A549 (cell line): Measurements from ENCODE around the gene SPATA31E1. TPM values are rescaled to one million over a fixed set of nuclear protein-coding genes. Genes with fewer than 3 reads are reported as not detected.

Experiments
- ATAC-seq, 2 experiments: fragments of 200-7000 bp in 1 of 2; fragments of >200 bp in 1 of 2; cut with Nextera tagmentation in 1 of 2; cut with Tn5 transposase in 1 of 2; 3 replicates each; pipeline versions ENCODE4 v1.8.0 to v1.9.1; 2018 to 2020; ENCODE audit warnings: mild to moderate bottlenecking in 1 of 2, moderate library complexity in 1 of 2
- CTCF ChIA-PET: fragments of 300-600 bp; sonication (Branson Sonifier 250); formaldehyde crosslinking; extraction: SDS; loops from one replicate; lab custom pipeline; 2021; ENCODE audit warnings: antibody characterized with exemption, inconsistent platforms; lab: Yijun Ruan, JAX
- POLR2A ChIA-PET: fragments of 350-600 bp; formaldehyde crosslinking; extraction: SDS; loops from one replicate; lab custom pipeline; 2021; ENCODE audit warnings: antibody characterized with exemption, inconsistent platforms; lab: Yijun Ruan, JAX
- DNase-seq, 2 experiments: peaks; one replicate each; pipeline versions ENCODE4 v3.0.0 to v3.0.0-alpha.2; 2011 to 2016; ENCODE audit warnings: low read depth in 1 of 2, low spot score in 1 of 2
- FAIRE-seq: peaks from 2 replicates; lab custom pipeline; 2011; peaks lifted over from hg19 to GRCh38; lab: Jason Lieb, UNC
- H3K27ac ChIP-seq, 2 experiments: fragments of >200 bp; sonication (Bioruptor Twin); formaldehyde crosslinking; 3 replicates each; pipeline ENCODE4 v1.5.1; 2016 to 2017
- H3K4me1 ChIP-seq: fragments of >200 bp; sonication (Bioruptor Twin); formaldehyde crosslinking; 3 replicates; pipeline ENCODE4 v1.6.1; 2016
- H3K4me2 ChIP-seq: fragments of >200 bp; sonication (Bioruptor Twin); formaldehyde crosslinking; 3 replicates; pipeline ENCODE4 v1.6.1; 2016
- H3K4me3 ChIP-seq: fragments of >200 bp; sonication (Bioruptor Twin); formaldehyde crosslinking; 3 replicates; pipeline ENCODE4 v1.5.1; 2016
- H3K9me3 ChIP-seq: fragments of >200 bp; sonication (Bioruptor Twin); formaldehyde crosslinking; 3 replicates; pipeline ENCODE4 v1.6.1; 2016
- BCL3 ChIP-seq: fragments of >200 bp; sonication (Bioruptor Twin); formaldehyde crosslinking; IDR thresholded peaks from 3 replicates; pipeline ENCODE4 v1.6.1; 2016
- BHLHE40 ChIP-seq: IDR thresholded peaks from 2 replicates; pipeline ENCODE4 v1.6.1; 2012; ENCODE audit warnings: low read depth, low read length, inconsistent platforms
- CBX8 ChIP-seq: fragments of 200-600 bp; sonication (generic); IDR thresholded peaks from 2 replicates; pipeline ENCODE4 v1.6.1; 2016
- CEBPB ChIP-seq, 2 experiments: fragments of >200 bp in 1 of 2; sonication (Bioruptor Twin) in 1 of 2; formaldehyde crosslinking in 1 of 2; IDR thresholded peaks; 2 replicates each; pipeline ENCODE4 v1.6.1; 2012 to 2016
- CHD4 ChIP-seq: fragments of 200-600 bp; sonication (generic); IDR thresholded peaks from 2 replicates; pipeline ENCODE4 v1.6.1; 2016; ENCODE audit warnings: antibody characterized with exemption, mild to moderate bottlenecking, borderline replicate concordance
- FOSL2 ChIP-seq, 2 experiments: fragments of 450-650 bp in 1 of 2; fragments of >200 bp in 1 of 2; sonication (Bioruptor Twin) in 1 of 2; formaldehyde crosslinking; IDR thresholded peaks; 2 replicates each; pipeline versions ENCODE4 v1.5.0 to v1.6.1; 2016 to 2020; ENCODE audit warnings: mild to moderate bottlenecking in 1 of 2, moderate library complexity in 1 of 2
- HES2 ChIP-seq: fragments of >200 bp; sonication (Bioruptor Twin); formaldehyde crosslinking; IDR thresholded peaks from 2 replicates; pipeline ENCODE4 v1.6.1; 2016
- JUNB ChIP-seq: fragments of >200 bp; sonication (Bioruptor Twin); formaldehyde crosslinking; IDR thresholded peaks from 2 replicates; pipeline ENCODE4 v1.6.1; 2016
- KDM1A ChIP-seq: fragments of 200-600 bp; sonication (generic); IDR thresholded peaks from 2 replicates; pipeline ENCODE4 v1.6.1; 2016; ENCODE audit warnings: low read depth, mild to moderate bottlenecking
- MAFK ChIP-seq: fragments of 450-650 bp; IDR thresholded peaks from 2 replicates; pipeline ENCODE4 v1.6.1; 2014; ENCODE audit not compliant: partially characterized antibody
- NFE2L2 ChIP-seq: fragments of 150-350 bp; conservative IDR thresholded peaks from 2 replicates; pipeline ENCODE4 v1.6.1; 2014; ENCODE audit warnings: low read length
- POLR2AphosphoS2 ChIP-seq: conservative IDR thresholded peaks from 2 replicates; pipeline ENCODE4 v1.6.1; 2012; ENCODE audit warnings: low read length, improper control_type of control experiment, inconsistent platforms
- RFX5 ChIP-seq: fragments of 450-650 bp; IDR thresholded peaks from 2 replicates; pipeline ENCODE4 v1.7.1; 2014; ENCODE audit warnings: antibody characterized with exemption, mild to moderate bottlenecking, moderate library complexity
- ZNF302 ChIP-seq: fragments of 250-450 bp; sonication (Bioruptor Pico); IDR thresholded peaks from 2 replicates; pipeline ENCODE4 v1.9.0; 2021; ENCODE audit warnings: inconsistent platforms, mild to moderate bottlenecking, moderate library complexity
- WGBS: methylation state at CpG from one replicate; pipeline ENCODE4 v1.1.6; 2017; ENCODE audit errors: missing lambda C conversion rate; 5-methylcytosine and 5-hydroxymethylcytosine counted together
- polyA plus RNA-seq, 4 experiments: library from polyadenylated mRNA; depleted of rRNA in 3 of 4; stranded (reverse); fragments of >200 nt; fragmentation: RNase III in 1 of 4; extraction: RNeasy Plus Mini Kit Qiagen cat#74134 plus additional on column Dnase treatment in 1 of 4; gene quantifications; 2 replicates in 3 of 4; 3 replicates in 1 of 4; pipeline ENCODE4 v1.2.3, GENCODE V29; 2011 to 2017
- TF ChIP-seq, protein P1 (sequence below): fragments of 250-450 bp; sonication (Bioruptor Pico); IDR thresholded peaks from 2 replicates; pipeline ENCODE4 v1.5.0; 2020; ENCODE audit warnings: low read depth, mild to moderate bottlenecking, moderate library complexity
- TF ChIP-seq, protein P2 (sequence below): fragments of >200 bp; sonication (Bioruptor Twin); formaldehyde crosslinking; IDR thresholded peaks from 3 replicates; pipeline ENCODE4 v1.5.1; 2016
- TF ChIP-seq, protein P3 (sequence below): fragments of 250-450 bp; sonication (Bioruptor Pico); IDR thresholded peaks from 2 replicates; pipeline ENCODE4 v1.5.0; 2021; ENCODE audit warnings: mild to moderate bottlenecking, moderate library complexity, borderline replicate concordance
- TF ChIP-seq, protein P4 (sequence below): fragments of 200-600 bp; sonication (generic); IDR thresholded peaks from 2 replicates; pipeline ENCODE4 v1.6.1; 2016; ENCODE audit warnings: antibody characterized with exemption, mild to moderate bottlenecking, moderate library complexity
- TF ChIP-seq, protein P5 (sequence below): IDR thresholded peaks from 2 replicates; pipeline ENCODE4 v1.6.1; 2012

Gene SPATA31E1
- polyA plus RNA-seq, 2 of the 4 experiments (the other 2 are of a cell fraction), result not detected

GRCh38 chr9:87878989-87879511, 3.6 kb upstream of the SPATA31E1 start:
- H3K27ac ChIP-seq, result peak overlapping the region; percentile 84 to 89
- CTCF ChIA-PET, result interaction anchor here (1.1 kb wide), 1 partner anchor 18 kb away, joined by 3 read pairs; no protein-coding TSS in a partner anchor
- peak; percentile 33 to 66 for DNase-seq

DNA sequence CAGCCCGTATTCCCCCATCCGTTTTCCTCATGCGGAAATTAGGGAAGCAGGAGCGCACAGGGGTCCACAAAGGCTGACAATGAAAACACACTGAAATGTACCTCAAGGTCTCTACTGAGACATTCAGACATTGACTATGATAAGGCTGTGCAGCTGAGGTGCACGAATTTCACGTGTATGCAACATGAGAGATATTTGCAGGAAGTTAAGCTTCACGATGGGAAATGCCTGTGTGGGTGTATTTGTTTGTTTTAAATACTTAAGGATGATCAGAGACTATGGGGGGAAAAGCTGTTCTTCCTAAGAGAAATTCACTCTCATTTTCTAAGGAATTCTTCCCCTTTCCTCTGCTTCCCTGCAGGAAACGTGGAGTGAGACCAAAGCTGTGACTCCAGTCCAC, 2.6 kb upstream of the SPATA31E1 start:
- no peak for FAIRE-seq
- TF ChIP-seq BHLHE40, result no peak
- no peak for TF ChIP-seq KDM1A
- no peak for TF ChIP-seq ZNF302
- no peak for TF ChIP-seq CBX8
- TF ChIP-seq RFX5, result no peak
- TF ChIP-seq, protein P1, sequence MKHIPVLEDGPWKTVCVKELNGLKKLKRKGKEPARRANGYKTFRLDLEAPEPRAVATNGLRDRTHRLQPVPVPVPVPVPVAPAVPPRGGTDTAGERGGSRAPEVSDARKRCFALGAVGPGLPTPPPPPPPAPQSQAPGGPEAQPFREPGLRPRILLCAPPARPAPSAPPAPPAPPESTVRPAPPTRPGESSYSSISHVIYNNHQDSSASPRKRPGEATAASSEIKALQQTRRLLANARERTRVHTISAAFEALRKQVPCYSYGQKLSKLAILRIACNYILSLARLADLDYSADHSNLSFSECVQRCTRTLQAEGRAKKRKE, result no peak
- TF ChIP-seq CHD4, result no peak
- TF ChIP-seq POLR2AphosphoS2, result no peak
- TF ChIP-seq, protein P2, sequence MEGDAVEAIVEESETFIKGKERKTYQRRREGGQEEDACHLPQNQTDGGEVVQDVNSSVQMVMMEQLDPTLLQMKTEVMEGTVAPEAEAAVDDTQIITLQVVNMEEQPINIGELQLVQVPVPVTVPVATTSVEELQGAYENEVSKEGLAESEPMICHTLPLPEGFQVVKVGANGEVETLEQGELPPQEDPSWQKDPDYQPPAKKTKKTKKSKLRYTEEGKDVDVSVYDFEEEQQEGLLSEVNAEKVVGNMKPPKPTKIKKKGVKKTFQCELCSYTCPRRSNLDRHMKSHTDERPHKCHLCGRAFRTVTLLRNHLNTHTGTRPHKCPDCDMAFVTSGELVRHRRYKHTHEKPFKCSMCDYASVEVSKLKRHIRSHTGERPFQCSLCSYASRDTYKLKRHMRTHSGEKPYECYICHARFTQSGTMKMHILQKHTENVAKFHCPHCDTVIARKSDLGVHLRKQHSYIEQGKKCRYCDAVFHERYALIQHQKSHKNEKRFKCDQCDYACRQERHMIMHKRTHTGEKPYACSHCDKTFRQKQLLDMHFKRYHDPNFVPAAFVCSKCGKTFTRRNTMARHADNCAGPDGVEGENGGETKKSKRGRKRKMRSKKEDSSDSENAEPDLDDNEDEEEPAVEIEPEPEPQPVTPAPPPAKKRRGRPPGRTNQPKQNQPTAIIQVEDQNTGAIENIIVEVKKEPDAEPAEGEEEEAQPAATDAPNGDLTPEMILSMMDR, result no peak
- TF ChIP-seq HES2, result no peak
- TF ChIP-seq BCL3, result no peak
- TF ChIP-seq, protein P3, sequence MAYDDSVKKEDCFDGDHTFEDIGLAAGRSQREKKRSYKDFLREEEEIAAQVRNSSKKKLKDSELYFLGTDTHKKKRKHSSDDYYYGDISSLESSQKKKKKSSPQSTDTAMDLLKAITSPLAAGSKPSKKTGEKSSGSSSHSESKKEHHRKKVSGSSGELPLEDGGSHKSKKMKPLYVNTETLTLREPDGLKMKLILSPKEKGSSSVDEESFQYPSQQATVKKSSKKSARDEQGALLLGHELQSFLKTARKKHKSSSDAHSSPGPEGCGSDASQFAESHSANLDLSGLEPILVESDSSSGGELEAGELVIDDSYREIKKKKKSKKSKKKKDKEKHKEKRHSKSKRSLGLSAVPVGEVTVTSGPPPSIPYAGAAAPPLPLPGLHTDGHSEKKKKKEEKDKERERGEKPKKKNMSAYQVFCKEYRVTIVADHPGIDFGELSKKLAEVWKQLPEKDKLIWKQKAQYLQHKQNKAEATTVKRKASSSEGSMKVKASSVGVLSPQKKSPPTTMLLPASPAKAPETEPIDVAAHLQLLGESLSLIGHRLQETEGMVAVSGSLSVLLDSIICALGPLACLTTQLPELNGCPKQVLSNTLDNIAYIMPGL, result no peak
- TF ChIP-seq, all 56 proteins: peak for 0
- ATAC-seq, result no peak
- POLR2A ChIA-PET, result no interaction called here
- no peak for DNase-seq
- no peak overlapping the region for H3K4me2 ChIP-seq
- CTCF ChIA-PET, result no interaction called here
- peaks cover 14% of the 10 kb centered on the region for H3K9me3 ChIP-seq
- peaks cover 13% of the 10 kb centered on the region; the same call in 2 of the 3 replicates for H3K4me1 ChIP-seq
- WGBS, result 78% methylated on average over 8 of the region's 8 CpGs
- H3K4me3 ChIP-seq, result no peak overlapping the region
- H3K27ac ChIP-seq, result peak overlapping the region; percentile 84 to 89; a peak in 4 of 6 replicates

More at GRCh38 chr9:87878989-87879511, 3.6 kb upstream of the SPATA31E1 start:
- ATAC-seq (peak; percentile 52 to 76; a peak in 5 of 6 replicates), FAIRE-seq (peak; percentile 36)
- Histone ChIP-seq H3K4me1 (peaks cover 13% of the 10 kb centered on the region; the same call in 2 of the 3 replicates), H3K9me3 (peaks cover 14% of the 10 kb centered on the region), H3K4me3 (no peak overlapping the region), H3K4me2 (peak overlapping the region; percentile 44)
- POLR2A ChIA-PET, result no interaction called here
- no peak for TF ChIP-seq POLR2AphosphoS2
- TF ChIP-seq, protein P4, sequence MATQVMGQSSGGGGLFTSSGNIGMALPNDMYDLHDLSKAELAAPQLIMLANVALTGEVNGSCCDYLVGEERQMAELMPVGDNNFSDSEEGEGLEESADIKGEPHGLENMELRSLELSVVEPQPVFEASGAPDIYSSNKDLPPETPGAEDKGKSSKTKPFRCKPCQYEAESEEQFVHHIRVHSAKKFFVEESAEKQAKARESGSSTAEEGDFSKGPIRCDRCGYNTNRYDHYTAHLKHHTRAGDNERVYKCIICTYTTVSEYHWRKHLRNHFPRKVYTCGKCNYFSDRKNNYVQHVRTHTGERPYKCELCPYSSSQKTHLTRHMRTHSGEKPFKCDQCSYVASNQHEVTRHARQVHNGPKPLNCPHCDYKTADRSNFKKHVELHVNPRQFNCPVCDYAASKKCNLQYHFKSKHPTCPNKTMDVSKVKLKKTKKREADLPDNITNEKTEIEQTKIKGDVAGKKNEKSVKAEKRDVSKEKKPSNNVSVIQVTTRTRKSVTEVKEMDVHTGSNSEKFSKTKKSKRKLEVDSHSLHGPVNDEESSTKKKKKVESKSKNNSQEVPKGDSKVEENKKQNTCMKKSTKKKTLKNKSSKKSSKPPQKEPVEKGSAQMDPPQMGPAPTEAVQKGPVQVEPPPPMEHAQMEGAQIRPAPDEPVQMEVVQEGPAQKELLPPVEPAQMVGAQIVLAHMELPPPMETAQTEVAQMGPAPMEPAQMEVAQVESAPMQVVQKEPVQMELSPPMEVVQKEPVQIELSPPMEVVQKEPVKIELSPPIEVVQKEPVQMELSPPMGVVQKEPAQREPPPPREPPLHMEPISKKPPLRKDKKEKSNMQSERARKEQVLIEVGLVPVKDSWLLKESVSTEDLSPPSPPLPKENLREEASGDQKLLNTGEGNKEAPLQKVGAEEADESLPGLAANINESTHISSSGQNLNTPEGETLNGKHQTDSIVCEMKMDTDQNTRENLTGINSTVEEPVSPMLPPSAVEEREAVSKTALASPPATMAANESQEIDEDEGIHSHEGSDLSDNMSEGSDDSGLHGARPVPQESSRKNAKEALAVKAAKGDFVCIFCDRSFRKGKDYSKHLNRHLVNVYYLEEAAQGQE, result no peak
- TF ChIP-seq CEBPB (IDR thresholded peaks at IDR 0.05), result peak in 1 of 2 experiments; percentile 26; a peak in 1 of 4 replicates
- peak; percentile 66 for TF ChIP-seq NFE2L2
- peak; percentile 82 for TF ChIP-seq MAFK
- TF ChIP-seq FOSL2 (IDR thresholded peaks at IDR 0.05), result no peak
- TF ChIP-seq FOSL2 (CRISPR knock-in tag; IDR thresholded peaks at IDR 0.05), result peak; percentile 65
- 0 out of 2 replicates have a peak, but pooled peaks have one; percentile 38 for TF ChIP-seq JUNB
- TF ChIP-seq, protein P5, sequence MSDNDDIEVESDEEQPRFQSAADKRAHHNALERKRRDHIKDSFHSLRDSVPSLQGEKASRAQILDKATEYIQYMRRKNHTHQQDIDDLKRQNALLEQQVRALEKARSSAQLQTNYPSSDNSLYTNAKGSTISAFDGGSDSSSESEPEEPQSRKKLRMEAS, result peak; percentile 57
- 13% methylated on average over 1 of the region's 1 CpG for WGBS
